GM18907 (cell line): Measurements from ENCODE around the gene SCYL1.
"Not testable (repeated sequence)": the region's sequence is repeated elsewhere in the genome, so short reads cannot be mapped to it uniquely, and the experiment has no call there.

ENCODE experiments used
- ATAC-seq: cut with Tn5 transposase; IDR thresholded peaks from one replicate; pipeline ENCODE4 v1.9.1; 2021; ENCODE audit warnings: mild to moderate bottlenecking, moderate library complexity; ENCODE audit not compliant: unreplicated experiment

Gene SCYL1

DNA sequence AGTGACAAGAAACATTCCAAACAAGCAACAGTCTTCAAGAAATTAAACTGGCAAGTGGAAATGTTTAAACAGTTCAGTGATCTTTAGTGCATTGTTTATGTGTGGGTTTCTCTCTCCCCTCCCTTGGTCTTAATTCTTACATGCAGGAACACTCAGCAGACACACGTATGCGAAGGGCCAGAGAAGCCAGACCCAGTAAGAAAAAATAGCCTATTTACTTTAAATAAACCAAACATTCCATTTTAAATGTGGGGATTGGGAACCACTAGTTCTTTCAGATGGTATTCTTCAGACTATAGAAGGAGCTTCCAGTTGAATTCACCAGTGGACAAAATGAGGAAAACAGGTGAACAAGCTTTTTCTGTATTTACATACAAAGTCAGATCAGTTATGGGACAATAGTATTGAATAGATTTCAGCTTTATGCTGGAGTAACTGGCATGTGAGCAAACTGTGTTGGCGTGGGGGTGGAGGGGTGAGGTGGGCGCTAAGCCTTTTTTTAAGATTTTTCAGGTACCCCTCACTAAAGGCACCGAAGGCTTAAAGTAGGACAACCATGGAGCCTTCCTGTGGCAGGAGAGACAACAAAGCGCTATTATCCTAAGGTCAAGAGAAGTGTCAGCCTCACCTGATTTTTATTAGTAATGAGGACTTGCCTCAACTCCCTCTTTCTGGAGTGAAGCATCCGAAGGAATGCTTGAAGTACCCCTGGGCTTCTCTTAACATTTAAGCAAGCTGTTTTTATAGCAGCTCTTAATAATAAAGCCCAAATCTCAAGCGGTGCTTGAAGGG is 20.0 kb upstream of the SCYL1 start:
- ATAC-seq = no peak

DNA sequence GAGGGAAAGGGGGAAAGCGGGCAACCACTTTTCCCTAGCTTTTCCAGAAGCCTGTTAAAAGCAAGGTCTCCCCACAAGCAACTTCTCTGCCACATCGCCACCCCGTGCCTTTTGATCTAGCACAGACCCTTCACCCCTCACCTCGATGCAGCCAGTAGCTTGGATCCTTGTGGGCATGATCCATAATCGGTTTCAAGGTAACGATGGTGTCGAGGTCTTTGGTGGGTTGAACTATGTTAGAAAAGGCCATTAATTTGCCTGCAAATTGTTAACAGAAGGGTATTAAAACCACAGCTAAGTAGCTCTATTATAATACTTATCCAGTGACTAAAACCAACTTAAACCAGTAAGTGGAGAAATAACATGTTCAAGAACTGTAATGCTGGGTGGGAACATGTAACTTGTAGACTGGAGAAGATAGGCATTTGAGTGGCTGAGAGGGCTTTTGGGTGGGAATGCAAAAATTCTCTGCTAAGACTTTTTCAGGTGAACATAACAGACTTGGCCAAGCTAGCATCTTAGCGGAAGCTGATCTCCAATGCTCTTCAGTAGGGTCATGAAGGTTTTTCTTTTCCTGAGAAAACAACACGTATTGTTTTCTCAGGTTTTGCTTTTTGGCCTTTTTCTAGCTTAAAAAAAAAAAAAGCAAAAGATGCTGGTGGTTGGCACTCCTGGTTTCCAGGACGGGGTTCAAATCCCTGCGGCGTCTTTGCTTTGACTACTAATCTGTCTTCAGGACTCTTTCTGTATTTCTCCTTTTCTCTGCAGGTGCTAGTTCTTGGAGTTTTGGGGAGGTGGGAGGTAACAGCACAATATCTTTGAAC is 19.2 kb upstream of the SCYL1 start:
- ATAC-seq = no peak

DNA sequence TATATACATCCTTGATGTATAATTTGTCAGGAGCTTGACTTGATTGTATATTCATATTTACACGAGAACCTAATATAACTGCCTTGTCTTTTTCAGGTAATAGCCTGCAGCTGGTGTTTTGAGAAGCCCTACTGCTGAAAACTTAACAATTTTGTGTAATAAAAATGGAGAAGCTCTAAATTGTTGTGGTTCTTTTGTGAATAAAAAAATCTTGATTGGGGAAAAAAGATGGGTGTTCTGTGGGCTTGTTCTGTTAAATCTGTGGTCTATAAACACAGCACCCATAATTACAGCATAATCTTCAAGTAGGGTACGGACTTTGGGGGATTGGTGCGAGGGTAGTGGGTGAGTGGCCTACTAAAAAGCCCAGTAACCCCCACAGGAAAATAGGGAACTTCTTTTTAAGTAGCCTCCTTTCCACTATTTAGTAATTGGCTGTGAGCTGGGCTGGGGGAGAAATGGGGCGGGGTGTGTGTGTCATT is 18.6 kb upstream of the SCYL1 start:
- ATAC-seq = no peak

DNA sequence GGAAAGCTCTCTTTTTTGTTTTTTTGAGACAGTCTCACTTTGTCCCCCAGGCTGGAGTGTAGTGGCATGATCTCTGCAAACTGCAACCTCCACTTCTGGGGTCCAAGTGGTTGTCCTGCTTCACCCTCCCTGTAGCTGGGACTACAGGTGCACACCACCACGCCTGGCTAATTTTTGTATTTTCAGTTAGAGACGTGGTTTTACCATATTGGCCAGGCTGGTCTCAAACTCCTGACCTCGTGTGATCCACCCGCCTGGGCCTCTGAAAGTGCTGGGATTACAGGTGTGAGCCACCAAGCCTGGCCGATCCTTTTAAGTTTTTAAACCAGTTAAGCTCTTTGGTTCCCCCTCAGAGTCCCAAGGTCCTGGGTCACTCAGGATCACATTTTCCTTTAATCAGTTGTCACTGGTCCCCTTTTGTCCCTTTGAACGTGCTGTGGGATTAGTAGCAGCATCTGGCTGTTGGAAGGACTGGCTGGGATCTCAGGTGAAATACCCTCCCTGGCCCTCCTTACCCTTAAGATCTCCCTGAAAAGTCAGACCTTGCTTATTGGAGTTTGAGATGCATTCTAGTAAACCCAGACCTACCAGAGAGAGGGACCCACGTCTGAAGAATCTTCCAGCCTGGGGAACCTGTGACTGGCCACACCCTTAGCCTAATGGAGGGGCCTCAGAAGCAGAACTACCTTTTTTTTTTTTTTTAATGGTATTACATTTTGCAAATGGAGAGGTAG is 17.9 kb upstream of the SCYL1 start:
- peak; percentile 41 for ATAC-seq

DNA sequence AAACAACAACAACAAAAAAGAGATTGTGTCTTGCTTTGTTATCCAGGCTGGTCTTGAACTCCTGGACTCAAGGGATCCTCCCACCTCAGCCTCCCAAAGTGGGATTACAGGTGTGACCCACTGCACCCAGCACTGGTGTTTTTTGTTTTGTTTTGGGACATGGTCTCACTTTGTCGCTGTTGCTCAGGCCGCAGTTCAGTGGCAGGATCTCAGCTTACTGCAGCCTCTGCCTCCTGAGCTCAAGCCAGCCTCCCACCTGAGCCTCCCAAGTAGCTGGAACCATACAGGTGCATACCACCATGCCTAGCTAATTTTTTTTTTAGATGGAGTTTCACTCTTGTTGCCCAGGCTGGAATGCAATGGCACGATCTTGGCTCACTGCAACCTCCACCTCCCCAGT is 12.6 kb upstream of the SCYL1 start:
- ATAC-seq = not testable (repeated sequence)

DNA sequence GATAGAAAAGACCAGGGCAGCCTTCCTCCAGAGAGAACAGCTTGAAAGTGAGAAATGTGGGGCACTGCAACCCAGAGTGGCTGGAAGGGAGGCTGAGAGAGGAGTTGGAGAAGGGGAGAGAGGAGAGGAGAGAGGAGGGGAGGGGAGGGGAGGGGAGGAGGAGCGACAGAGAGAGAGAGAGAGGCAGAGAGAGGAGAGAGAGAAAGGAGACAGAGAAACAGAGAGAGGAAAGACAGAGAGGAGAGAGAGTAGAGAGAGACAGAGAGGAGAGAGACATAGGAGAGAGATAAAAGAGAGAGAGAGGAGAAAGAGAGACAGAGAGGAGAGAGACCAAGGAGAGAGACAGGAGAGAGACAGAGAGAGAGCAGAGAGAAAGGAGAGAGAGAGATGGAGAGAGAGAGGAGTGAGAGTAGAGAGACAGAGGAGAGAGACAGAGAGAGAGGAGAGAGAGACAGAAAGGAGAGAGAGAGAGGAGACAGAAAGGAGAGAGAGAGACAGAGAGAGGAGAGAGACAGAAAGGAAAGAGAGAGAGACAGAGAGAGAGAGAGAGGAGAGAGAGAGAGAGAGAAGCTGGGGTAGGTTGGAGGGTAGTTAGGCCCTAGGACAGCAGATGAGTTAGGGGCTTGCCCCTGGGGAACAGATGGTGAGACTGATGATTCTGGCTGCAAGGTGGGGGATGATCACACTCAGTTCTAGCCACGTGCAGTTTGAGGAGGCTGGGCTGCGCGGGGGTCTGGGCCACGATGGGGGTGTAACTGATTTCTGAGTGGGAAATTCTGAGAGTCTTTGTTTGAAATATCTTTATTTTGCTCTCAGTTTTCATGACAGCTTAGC is 8.5 kb upstream of the SCYL1 start:
- ATAC-seq = no peak

DNA sequence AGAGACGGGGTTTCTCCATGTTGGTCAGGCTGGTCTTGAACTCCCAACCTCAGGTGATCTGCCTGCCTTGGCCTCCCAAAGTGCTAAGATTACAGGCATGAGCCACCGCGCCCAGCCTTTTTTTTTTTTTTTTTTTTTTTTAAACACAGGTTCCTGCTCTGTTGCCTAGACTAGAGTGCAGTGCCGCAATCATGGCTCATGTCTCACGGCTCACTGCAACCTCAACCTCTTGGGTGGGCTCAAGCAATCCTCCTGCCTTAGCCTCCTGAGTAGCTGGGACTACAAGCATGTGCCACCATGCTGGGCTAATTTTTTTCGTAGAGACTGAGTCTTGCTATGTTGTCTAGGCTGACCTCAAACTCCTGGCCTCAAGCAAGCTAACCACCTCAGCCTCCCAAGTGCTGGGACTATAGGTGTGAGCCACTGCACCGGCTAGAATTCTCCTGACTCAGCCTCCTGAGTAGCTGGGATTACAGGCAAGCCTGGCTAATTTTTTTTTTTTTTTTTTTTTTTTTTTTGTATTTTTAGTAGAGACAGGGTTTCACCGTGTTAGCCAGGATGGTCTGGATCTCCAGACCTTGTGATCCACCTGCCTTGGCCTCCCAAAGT is 5.8 kb upstream of the SCYL1 start:
- ATAC-seq = not testable (repeated sequence)

DNA sequence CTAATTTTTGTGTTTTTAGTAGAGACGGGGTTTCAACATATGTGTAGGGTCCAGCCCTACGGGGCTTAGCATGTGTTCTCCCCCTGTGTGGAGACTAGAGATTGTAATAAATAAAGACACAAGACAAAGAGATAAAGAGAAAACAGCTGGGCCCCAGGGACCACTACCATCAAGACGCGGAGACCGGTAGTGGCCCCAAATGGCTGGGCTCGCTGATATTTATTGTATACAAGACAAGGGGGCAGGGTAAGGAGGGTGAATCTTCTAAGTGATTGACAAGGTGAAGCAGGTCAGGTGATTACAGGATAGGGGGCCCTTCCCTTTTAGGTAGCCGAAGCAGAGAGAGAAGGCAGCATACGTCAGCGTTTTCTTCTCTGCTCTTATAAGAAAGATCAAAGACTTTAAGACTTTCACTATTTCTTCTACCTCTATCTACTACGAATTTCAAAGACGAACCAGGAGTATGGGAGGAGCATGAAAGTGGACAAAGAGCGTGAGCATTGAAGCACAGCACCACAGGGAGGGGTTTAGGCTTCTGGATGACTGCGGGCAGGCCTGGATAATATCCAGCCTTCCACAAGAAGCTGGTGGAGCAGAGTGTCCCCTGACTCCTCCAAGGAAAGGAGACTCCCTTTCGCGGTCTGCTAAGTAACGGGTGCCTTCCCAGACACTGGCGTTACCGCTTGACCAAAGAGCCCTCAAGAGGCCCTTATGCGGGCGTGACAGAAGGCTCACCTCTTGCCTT is 2.9 kb upstream of the SCYL1 start:
- ATAC-seq = not testable (repeated sequence)

DNA sequence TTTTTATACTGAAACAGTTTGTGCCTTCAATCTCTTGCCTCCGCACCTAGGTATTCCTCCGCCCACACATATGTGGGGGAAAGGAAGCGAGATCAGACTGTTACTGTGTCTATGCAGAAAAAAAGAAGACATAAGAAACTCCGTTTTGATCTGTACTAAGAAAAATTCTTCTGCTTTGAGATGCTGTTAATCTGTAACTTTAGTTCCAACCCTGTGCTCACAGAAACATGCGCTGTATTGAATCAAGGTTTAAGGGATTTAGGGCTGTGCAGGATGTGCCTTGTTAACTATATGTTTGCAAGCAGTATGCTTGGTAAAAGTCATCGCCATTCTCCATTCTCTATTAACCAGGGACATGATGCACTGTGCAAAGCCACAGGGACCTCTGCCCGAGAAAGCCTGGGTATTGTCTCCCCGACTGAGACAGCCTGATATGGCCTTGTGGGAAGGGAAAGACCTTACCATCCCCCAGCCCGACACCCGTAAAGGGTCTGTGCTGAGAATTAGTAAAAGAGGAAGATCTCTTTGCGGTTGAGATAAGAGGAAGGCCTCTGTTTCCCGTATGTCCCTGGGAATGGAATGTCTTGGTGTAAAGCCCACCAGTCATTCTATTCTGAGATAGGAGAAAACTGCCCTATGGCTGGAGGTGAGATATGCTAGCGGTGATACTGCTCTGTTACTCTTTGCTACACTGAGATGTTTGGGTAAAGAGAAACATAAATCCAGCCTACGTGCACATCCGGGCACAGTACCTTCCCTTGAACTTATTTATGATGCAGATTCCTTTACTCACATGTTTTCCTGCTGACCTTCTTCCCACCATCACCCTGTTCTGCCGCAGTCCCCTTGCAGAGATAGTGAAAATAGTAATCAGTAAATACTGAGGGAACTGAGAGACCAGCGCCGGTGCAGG is 1.9 kb upstream of the SCYL1 start:
- ATAC-seq = not testable (repeated sequence)

DNA sequence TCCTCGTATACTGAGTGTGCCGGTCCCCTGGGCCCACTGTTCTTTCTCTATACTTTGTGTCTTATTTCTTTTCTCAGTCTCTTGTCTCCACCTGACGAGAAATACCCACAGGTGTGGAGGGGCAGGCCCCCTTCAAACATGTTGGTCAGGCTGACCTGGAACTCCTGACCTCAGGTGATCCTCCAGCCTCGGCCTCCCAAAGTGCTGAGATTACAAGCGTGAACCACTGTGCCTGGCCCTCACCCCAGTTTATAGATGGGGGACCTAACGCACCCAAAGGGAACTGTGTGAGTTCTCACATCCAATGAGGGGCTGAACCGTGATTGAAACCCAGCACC is 1.3 kb upstream of the SCYL1 start:
- not testable (repeated sequence) for ATAC-seq

DNA sequence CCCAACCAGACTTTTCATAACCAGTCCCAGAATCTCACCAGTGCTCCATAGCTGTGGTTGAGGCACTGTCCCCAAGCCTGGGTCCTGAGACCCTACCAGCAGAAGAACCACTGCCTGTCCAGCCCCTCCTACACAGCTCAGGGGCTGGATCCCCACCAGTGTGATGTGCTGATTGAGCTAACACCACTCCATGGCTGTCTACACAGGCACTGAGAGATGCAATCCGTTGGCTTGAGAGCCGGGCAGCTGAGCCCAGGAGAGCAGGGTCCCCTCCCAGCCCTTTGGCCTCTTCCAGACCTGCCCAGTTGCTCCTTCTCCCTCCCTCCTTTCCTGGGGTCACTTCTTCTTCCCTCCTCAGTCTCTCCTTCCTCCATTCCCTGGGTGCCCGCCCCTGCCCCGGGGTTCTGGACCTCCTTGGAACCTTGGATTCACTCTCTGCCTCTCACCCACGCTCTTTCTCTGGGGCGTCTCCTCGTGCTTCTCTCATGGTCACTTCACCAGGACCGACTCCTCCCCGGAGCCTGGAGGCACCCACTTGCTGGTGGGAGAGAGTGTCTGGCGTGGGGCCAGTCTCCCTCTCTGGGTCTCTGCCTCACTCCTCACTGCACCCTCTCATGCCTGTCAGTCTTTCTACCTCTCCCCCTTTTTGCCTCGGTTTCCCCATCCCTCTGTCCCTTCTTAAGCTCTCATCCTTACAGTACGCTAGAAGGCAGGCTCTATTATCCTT is 706 bp upstream of the SCYL1 start:
- ATAC-seq = no peak

DNA sequence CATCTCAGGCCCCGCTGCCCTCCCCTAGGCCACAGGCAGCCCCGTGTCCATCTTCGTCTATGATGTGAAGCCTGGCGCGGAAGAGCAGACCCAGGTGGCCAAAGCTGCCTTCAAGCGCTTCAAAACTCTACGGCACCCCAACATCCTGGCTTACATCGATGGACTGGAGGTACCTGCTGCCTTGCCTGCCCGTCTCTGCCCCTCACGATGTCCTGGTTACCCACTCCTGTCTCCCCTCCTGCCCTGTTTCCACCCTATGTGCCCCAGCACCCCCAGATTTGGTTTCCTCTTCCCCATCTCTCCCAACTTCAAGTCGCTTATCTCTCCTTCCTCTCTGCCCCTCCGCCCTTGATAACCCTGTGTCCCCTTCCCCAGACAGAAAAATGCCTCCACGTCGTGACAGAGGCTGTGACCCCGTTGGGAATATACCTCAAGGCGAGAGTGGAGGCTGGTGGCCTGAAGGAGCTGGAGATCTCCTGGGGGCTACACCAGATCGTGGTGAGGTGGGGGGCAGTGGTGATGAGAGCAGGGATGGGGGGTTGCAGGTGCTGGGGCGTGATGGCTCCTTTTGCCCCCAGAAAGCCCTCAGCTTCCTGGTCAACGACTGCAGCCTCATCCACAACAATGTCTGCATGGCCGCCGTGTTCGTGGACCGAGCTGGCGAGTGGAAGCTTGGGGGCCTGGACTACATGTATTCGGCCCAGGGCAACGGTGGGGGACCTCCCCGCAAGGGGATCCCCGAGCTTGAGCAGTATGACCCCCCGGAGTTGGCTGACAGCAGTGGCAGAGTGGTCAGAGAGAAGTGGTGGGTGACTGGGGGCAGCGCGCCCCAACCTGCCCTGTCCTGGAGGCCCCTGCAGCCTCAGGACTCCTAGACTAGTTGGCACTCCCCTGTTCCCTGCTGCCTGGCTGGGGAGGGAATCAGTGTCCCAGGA is 930 bp downstream of the SCYL1 start:
- no peak for ATAC-seq

DNA sequence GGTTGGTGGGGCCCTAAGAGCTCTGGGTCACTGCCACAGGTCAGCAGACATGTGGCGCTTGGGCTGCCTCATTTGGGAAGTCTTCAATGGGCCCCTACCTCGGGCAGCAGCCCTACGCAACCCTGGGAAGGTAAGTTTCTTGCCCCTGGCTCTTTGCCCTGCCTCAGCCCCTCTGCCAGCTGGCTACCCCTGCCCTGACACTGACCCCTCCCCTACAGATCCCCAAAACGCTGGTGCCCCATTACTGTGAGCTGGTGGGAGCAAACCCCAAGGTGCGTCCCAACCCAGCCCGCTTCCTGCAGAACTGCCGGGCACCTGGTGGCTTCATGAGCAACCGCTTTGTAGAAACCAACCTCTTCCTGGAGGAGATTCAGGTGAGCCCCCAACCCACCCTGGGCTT is 1.9 kb downstream of the SCYL1 start:
- ATAC-seq = no peak

DNA sequence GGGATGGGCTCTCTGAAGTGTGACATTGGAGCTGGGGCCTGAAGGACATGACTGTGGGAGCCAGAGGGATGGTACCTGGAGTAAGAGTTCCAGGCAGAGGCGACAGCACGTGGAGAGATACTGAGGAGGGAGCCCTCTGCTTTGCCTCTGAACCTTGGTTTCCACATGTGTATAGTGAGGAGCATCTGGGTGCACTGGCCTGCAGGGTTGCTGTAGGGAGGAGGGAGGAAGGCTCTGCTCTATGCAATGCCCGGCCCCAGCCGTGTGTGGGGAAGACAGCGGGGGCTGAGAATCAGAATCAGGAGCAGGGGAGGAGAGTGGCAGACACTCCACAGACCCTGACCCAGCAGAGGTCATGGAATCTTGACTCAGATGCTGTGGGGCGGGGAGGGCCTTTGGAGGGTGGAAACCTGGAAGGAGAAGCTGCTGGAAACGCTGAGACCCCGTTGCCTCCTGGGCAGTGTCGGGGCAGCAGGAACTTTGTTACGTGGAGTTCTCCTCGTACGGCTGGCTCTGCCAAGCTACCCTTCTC is 4.0 kb downstream of the SCYL1 start:
- ATAC-seq = no peak

DNA sequence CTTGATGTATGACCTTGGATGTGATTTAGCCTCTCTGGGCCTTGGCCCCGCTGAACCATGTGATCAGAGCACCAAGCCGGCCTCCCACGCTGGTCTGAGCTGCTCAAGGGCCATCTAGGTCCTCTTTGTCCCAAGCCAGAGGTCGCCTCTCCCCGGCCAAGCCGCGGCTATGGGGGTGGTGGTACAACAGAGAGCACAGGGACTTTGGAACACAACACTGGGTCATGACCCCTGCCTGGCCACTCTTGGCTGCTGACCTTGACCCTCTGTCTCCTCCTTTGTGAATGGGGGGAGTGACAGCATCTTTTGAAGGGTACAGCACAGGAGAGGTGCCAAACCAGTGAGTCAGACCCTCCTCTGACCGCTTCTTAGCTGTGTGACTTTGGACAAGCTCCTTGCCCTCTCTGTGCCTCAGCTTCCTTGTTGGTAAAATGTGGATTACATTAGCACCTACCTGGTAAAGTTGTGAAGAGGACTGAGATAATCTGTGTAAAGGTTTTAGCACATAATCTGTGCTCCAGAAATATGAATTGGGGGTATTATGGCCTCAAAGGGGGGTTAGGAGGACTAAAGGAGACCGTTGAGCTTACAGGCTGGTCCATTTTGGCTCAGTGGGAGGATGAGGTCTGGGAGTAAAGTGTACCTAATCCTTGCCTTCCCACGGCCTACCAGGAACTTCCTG is 4.7 kb downstream of the SCYL1 start:
- no peak for ATAC-seq

DNA sequence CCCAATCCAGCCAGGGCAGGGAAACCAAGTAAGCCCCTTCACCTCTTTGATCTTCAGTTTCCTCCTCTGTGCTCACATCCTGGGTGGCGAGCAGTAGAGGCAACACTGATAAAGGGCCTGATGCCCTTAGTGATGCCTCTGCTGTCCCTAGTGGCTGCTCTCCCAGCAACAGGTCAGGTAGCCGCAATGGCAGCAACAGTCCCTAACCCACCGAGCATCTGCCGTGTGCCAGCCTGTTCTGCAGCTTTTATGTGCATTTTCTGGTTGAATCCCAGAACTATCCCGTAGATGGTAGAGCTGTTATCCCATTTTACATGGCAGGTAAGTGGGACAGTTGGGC is 5.2 kb downstream of the SCYL1 start:
- ATAC-seq = no peak
